CD4-positive, alpha-beta T cell (primary cell): ENCODE data around the gene CD44. TPM values are rescaled to one million over a fixed set of nuclear protein-coding genes. Genes with fewer than 3 reads are reported as not detected.

Experiments used
- ATAC-seq: fragments of 200-7000 bp; cut with Tn5 transposase; one replicate; pipeline ENCODE4 v1.10.0; 2022; ENCODE audit warnings: mild to moderate bottlenecking; ENCODE audit not compliant: poor library complexity
- CTCF ChIA-PET: fragments of 350-600 bp; sonication (Branson Sonifier 250); formaldehyde crosslinking; loops from one replicate; lab custom pipeline; 2021; ENCODE audit warnings: antibody characterized with exemption, inconsistent platforms; lab: Charles Lee
- POLR2A ChIA-PET: fragments of 350-600 bp; sonication (Branson Sonifier 250); formaldehyde crosslinking; loops from one replicate; lab custom pipeline; 2021; ENCODE audit warnings: antibody characterized with exemption, inconsistent platforms; lab: Charles Lee
- DNase-seq, 14 experiments: peaks; one replicate each; pipeline ENCODE4 v3.0.0-alpha.2; 2013 to 2020; ENCODE audit warnings: mixed read lengths in 2 of 14
- H3K27ac ChIP-seq, 2 donors: one replicate each; pipeline versions ENCODE4 v1.5.1 to v1.7.0; 2013; ENCODE audit warnings: low read length in 2 of 2, low read depth in 1 of 2, mild to moderate bottlenecking in 1 of 2
- H3K27me3 ChIP-seq, 2 experiments: 1 replicate in 1 of 2; 2 replicates in 1 of 2; pipeline versions ENCODE4 v1.6.1 to v1.7.0; 2013; ENCODE audit warnings: low read length in 2 of 2, control low read depth in 1 of 2, mild to moderate bottlenecking in 1 of 2, moderate library complexity in 1 of 2; ENCODE audit not compliant: insufficient read depth in 2 of 2, control insufficient read depth in 1 of 2
- H3K36me3 ChIP-seq: one replicate; pipeline ENCODE4 v1.6.1; 2013; ENCODE audit warnings: low read length, control low read depth; ENCODE audit not compliant: insufficient read depth
- H3K4me1 ChIP-seq: one replicate; pipeline ENCODE4 v1.6.1; 2013; ENCODE audit warnings: low read length, control low read depth; ENCODE audit not compliant: insufficient read depth
- H3K4me3 ChIP-seq: one replicate; pipeline ENCODE4 v1.5.1; 2013; ENCODE audit warnings: mild to moderate bottlenecking, low read length, moderate library complexity
- H3K9me3 ChIP-seq, 2 experiments: 1 replicate in 1 of 2; 2 replicates in 1 of 2; pipeline versions ENCODE4 v1.6.1 to v1.7.0; 2013; ENCODE audit warnings: low read length in 2 of 2, mild to moderate bottlenecking in 2 of 2, control low read depth in 1 of 2, moderate library complexity in 1 of 2; ENCODE audit not compliant: control insufficient read depth in 1 of 2, insufficient read depth in 1 of 2
- H3K27ac Mint-ChIP-seq: one replicate; pipeline ENCODE4 v1.8.0; 2020; ENCODE audit warnings: mixed read lengths
- H3K27me3 Mint-ChIP-seq: one replicate; pipeline ENCODE4 v1.8.0; 2021; ENCODE audit warnings: mixed read lengths
- H3K36me3 Mint-ChIP-seq: one replicate; pipeline ENCODE4 v1.8.0; 2021; ENCODE audit warnings: low read depth, mixed read lengths
- H3K4me1 Mint-ChIP-seq: one replicate; pipeline ENCODE4 v1.8.0; 2021; ENCODE audit warnings: low read depth, mixed read lengths
- H3K4me3 Mint-ChIP-seq: one replicate; pipeline ENCODE4 v1.8.0; 2020; ENCODE audit warnings: mild to moderate bottlenecking, mixed read lengths
- H3K9me3 Mint-ChIP-seq: one replicate; pipeline ENCODE4 v1.8.0; 2020; ENCODE audit warnings: mixed read lengths
- CTCF ChIP-seq: fragments of 200-600 bp; IDR thresholded peaks from one replicate; pipeline ENCODE4 v1.8.0; 2022; ENCODE audit warnings: antibody characterized with exemption, mild to moderate bottlenecking
- intact Hi-C, 2 experiments: fragments of 100-400 bp; cut with DNase I in 1 of 2; cut with micrococcal nuclease in 1 of 2; formaldehyde crosslinking; loops; one replicate each; pipeline versions ENCODE4 v1.15.1 to v1.9.0; 2023 to 2025; cut with DNase I, micrococcal nuclease
- total RNA-seq, 174 experiments: library from RNA in 2 of 174; stranded (reverse) in 2 of 174; gene quantifications; one replicate each; pipeline ENCODE4 v1.2.3 and lab custom pipeline; 2021 to 2026

CD44 gene
- total RNA-seq, 2 experiments from 2014 or later: 1,283 to 1,330 TPM

GRCh38 chr11:35177370-35177769, 38.4 kb downstream of the CD44 start:
- CTCF ChIA-PET: interaction anchor here (0.6 to 1.9 kb wide), 5 partner anchors 10 to 210 kb away, joined by 3 to 8 read pairs (median 3); no protein-coding TSS in a partner anchor
- peak overlapping the region; percentile 90 for H3K27ac Mint-ChIP-seq
- H3K4me1 Mint-ChIP-seq: peaks cover 92% of the 10 kb centered on the region
- TF ChIP-seq CTCF: no peak
- H3K27ac ChIP-seq: peak overlapping the region; percentile 39 to 63
- peaks cover 82% of the 10 kb centered on the region for H3K4me1 ChIP-seq
- H3K9me3 Mint-ChIP-seq: no peaks in the 10 kb centered on the region
- H3K36me3 Mint-ChIP-seq: peaks cover 90% of the 10 kb centered on the region
- peaks cover 72% of the 10 kb centered on the region for H3K36me3 ChIP-seq
- ATAC-seq (peak; percentile 61), DNase-seq (peak in 10 of 14 experiments; percentile 11 to 71 (median 32))
- no peaks in the 10 kb centered on the region for H3K9me3 ChIP-seq
- peak overlapping the region; percentile 2 for H3K4me3 ChIP-seq
- POLR2A ChIA-PET: interaction anchor here (0.6 to 11.3 kb wide), 18 partner anchors 13 to 252 kb away, joined by 3 to 355 read pairs (median 7); partner anchors contain the start of gene CD44
- H3K27me3 ChIP-seq: no peaks in the 10 kb centered on the region
- intact Hi-C loops: loop anchor here (1.0 to 5.0 kb wide), 3 partner anchors 11 to 40 kb away; no protein-coding TSS in a partner anchor
- peak overlapping the region; percentile 71 for H3K4me3 Mint-ChIP-seq
- H3K27me3 Mint-ChIP-seq: no peaks in the 10 kb centered on the region

- ChIA-PET POLR2A (interaction anchor here (0.6 to 11.3 kb wide), 16 partner anchors 12 to 253 kb away, joined by 3 to 355 read pairs (median 8); partner anchors contain the start of gene CD44), CTCF (interaction anchor here (0.5 to 1.9 kb wide), 9 partner anchors 9 to 128 kb away, joined by 3 to 8 read pairs (median 3); no protein-coding TSS in a partner anchor)
- peaks cover 78% of the 10 kb centered on the region for H3K36me3 ChIP-seq
- H3K4me3 ChIP-seq: no peak overlapping the region
- peaks cover 82% of the 10 kb centered on the region for H3K4me1 ChIP-seq
- TF ChIP-seq CTCF: no peak
- no peaks in the 10 kb centered on the region for H3K27me3 ChIP-seq
- Mint-ChIP-seq H3K4me1 (peaks cover 92% of the 10 kb centered on the region), H3K27ac (peak overlapping the region; percentile 90), H3K9me3 (no peaks in the 10 kb centered on the region), H3K27me3 (no peaks in the 10 kb centered on the region), H3K36me3 (peaks cover 91% of the 10 kb centered on the region), H3K4me3 (peak overlapping the region; percentile 71)
- intact Hi-C loops: loop anchor here (5.0 kb wide), 2 partner anchors 36 to 39 kb away; no protein-coding TSS in a partner anchor
- no peak for ATAC-seq
- no peaks in the 10 kb centered on the region for H3K9me3 ChIP-seq
- H3K27ac ChIP-seq: peak overlapping the region; percentile 39 to 63
- DNase-seq: no peak
Measured at GRCh38 chr11:35178067-35178805, 39.3 kb downstream of the CD44 start.

GRCh38 chr11:35178873-35179272, 39.9 kb downstream of the CD44 start:
- H3K4me1 Mint-ChIP-seq: peaks cover 92% of the 10 kb centered on the region
- H3K27ac ChIP-seq: peak overlapping the region; percentile 39 to 63
- H3K9me3 Mint-ChIP-seq: no peaks in the 10 kb centered on the region
- H3K4me3 ChIP-seq: no peak overlapping the region
- peaks cover 79% of the 10 kb centered on the region for H3K4me1 ChIP-seq
- peaks cover 82% of the 10 kb centered on the region for H3K36me3 ChIP-seq
- peak overlapping the region; percentile 90 for H3K27ac Mint-ChIP-seq
- ChIA-PET POLR2A (interaction anchor here (0.8 to 11.3 kb wide), 7 partner anchors 11 to 128 kb away, joined by 4 to 355 read pairs (median 12); partner anchors contain the start of gene CD44), CTCF (interaction anchor here (0.5 to 1.5 kb wide), 6 partner anchors 13 to 127 kb away, joined by 3 to 5 read pairs (median 4); no protein-coding TSS in a partner anchor)
- intact Hi-C loops: loop anchor here (5.0 kb wide), 2 partner anchors 37 to 38 kb away; no protein-coding TSS in a partner anchor
- DNase-seq: peak in 2 of 14 experiments; percentile 24 to 43
- no peaks in the 10 kb centered on the region for H3K27me3 Mint-ChIP-seq
- no peak for ATAC-seq
- H3K4me3 Mint-ChIP-seq: peak overlapping the region; percentile 71
- no peak for TF ChIP-seq CTCF
- peaks cover 92% of the 10 kb centered on the region for H3K36me3 Mint-ChIP-seq
- no peaks in the 10 kb centered on the region for H3K27me3 ChIP-seq
- no peaks in the 10 kb centered on the region for H3K9me3 ChIP-seq
